HG03108 (cell line): ENCODE data around the gene PDGFA.
"Not testable (repeated sequence)": the region's sequence is repeated elsewhere in the genome, so short reads cannot be mapped to it uniquely, and the experiment has no call there.

ENCODE experiments used
- ATAC-seq: cut with Tn5 transposase; IDR thresholded peaks from one replicate; pipeline ENCODE4 v1.9.1; 2021; ENCODE audit warnings: moderate library complexity; ENCODE audit not compliant: unreplicated experiment

PDGFA gene

GRCh38 chr7:552151-552867 lies 32.7 kb upstream of the PDGFA start:
- ATAC-seq: not testable (repeated sequence)

DNA sequence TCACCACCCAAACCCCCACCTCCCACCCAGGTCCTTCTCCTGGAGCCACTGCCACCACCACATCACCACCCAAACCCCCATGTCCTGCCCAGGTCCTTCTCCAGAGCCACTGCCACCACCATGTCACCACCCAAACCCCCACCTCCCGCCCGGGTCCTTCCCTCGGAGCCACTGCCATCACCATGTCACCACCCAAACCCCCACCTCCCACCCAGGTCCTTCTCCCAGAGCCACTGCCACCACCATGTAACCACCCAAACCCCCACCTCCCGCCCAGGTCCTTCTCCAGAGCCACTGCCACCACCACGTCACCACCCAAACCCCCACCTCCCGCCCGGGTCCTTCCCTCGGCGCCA lies 31.9 kb upstream of the PDGFA start:
- not testable (repeated sequence) for ATAC-seq

- ATAC-seq: no peak
Measured at GRCh38 chr7:550881-551614, 31.4 kb upstream of the PDGFA start.

GRCh38 chr7:549891-550625 lies 30.4 kb upstream of the PDGFA start:
- ATAC-seq: no peak

- ATAC-seq: no peak
Measured at GRCh38 chr7:549066-549890, 29.6 kb upstream of the PDGFA start.

DNA sequence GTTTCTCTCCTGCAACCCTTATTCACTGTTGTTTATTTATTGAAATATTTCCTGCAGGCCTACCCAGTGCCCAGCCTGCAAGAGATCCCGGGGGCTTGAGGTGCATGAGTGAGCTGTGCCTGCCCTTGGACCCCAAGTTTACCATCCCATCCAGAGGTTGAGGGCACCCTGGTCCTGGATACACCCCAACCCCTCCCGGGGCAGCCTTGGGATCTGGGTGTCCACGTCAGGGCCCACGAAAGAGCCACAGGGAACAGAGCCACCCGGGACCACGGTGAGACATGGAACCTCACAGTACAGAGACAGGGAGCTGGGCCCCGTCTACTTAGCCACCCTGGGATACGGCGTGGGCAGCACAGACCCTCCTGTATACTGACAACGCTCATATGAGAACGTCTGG lies 28.8 kb upstream of the PDGFA start:
- ATAC-seq: no peak

GRCh38 chr7:545470-545869 lies 25.8 kb upstream of the PDGFA start:
- no peak for ATAC-seq

- ATAC-seq: no peak
Measured at GRCh38 chr7:544338-545221, 24.9 kb upstream of the PDGFA start.

DNA sequence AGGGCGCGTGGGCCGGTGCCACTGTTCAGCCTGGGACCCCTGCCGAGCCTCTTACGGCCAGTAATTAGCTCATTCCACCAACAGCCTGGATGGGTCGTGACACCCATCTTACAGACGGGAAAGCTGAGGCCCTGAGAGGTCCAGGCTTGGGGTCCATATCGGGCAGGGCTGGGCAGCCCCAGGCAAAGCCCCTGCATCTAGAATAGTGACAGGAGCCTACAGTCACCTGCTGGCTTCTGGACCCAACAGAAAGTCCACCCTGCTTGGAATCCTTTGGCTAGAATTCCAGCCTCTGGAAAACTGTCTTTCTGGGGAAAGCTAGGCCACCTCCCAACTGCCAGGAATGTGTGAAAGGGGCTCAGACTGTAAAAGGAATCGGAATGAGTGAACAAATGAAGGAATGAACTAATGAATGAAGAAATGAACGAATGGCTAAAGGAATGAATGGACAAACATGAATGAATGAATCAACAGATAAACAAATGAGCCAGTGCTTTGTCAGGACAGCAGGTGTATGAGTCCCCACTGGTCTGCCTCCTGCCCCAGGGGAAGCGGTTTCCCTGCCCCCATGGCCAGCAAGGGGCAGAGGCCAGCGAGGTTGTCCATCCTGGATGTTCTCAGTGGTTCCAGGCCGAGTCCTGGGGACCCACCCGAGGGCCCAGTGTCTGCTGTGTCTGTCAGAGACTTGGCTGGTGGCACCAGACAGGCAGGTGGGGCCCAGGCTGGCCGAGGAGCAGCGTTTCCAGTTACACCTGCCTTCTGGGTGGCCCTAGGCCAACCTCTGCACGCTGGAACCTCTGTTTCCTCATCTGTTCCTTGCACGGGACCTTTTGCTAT lies 24.1 kb upstream of the PDGFA start:
- ATAC-seq: no peak

GRCh38 chr7:542713-543500 lies 23.3 kb upstream of the PDGFA start:
- no peak for ATAC-seq

- ATAC-seq: no peak
Measured at GRCh38 chr7:542131-542712, 22.6 kb upstream of the PDGFA start.

DNA sequence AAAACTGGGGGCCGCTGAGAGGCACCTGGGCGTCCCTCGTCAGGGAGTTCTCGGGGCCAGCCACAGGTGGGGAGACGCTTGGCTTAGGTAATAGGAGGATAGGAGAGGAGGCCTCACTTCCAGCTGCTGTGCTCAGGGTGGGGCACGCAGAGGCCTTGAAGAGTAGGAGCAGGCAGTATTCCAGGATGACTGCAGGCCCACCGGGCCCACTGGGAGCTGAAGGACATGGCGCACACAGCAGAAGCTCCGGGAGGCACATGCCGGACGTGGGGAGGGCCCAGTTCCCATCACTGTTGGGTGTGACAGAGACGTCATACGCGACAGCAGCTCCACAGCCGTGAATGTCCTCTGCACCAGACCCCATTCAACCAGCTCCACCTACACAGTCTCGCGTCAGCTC lies 22.0 kb upstream of the PDGFA start:
- no peak for ATAC-seq

- ATAC-seq: no peak
Measured at GRCh38 chr7:540997-541396, 21.4 kb upstream of the PDGFA start.

- no peak for ATAC-seq
Measured at GRCh38 chr7:540579-540978, 20.9 kb upstream of the PDGFA start.

DNA sequence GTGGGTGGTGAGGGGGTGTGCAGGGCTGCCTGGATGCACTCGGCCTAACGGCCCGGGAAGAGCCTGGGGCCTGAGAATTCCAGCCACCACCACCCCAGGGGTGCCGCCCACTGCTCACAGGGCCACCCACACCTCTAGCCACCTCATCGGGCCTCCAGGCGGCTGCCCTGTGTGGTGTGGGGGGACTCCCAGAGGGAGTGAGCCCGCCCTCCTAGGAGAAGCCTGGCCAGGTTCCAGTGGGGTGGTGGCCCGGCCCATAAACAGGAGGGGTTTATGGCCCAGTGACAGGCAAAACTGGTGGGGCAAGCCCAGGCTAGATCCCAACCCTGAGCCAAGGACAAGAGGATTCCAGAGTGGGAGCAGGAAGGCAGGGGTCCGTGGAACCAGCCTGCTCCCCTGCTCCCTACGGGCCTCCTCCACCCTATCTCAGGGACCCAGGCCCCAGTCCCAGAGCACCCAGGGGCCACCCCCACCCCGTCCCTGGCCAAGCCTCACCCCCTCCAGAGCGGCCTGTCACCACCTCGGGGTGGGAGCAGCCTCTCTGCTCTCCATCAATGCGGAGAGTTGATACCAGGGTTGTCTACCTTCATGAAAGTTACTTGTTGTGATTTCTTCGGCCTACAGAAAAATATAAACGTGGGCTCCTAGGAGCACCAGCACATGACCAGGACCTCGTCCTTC lies 20.2 kb upstream of the PDGFA start:
- no peak for ATAC-seq

- no peak for ATAC-seq
Measured at GRCh38 chr7:538764-539685, 19.4 kb upstream of the PDGFA start.
